Measurements from ENCODE around the gene RNF133. TPM values are rescaled to one million over a fixed set of nuclear protein-coding genes. Genes with fewer than 3 reads are reported as not detected.

RNF133 gene
- total RNA-seq, 1 donor from 2014 or later = 0.10 TPM

Other genes with a start within 250 kb of the RNF133 start
- 0.15 TPM in 1 of 2 replicates, not detected in the other for gene RNF148, start 3.8 kb upstream of the RNF133 start, total RNA-seq
- 8.7 and 14.6 TPM in 2 replicates for gene CADPS2, start 187.3 kb upstream of the RNF133 start, total RNA-seq